K562 (cell line): ENCODE data around the gene ITGAV. TPM values are rescaled to one million over a fixed set of nuclear protein-coding genes. Genes with fewer than 3 reads are reported as not detected.

Source experiments
- ATAC-seq: fragments of 200-7000 bp; cut with Tn5 transposase; 3 replicates; pipeline ENCODE4 v1.9.1; 2020; ENCODE audit warnings: moderate library complexity
- BruUV-seq: library from RNA; stranded (reverse); fragments of 400-500 nt; replicated peaks from 2 replicates; lab custom pipeline; 2021; lab: Mats Ljungman, UMichigan
- CTCF ChIA-PET: fragments of 300-600 bp; formaldehyde crosslinking; extraction: SDS; loops from one replicate; lab custom pipeline; 2021; ENCODE audit warnings: low intra/inter-chr PET ratio; lab: Yijun Ruan, JAX
- POLR2A ChIA-PET: fragments of 300-600, 350-650 bp; sonication (Branson Sonifier 250); formaldehyde crosslinking; extraction: SDS; loops from one replicate; lab custom pipeline; 2021; ENCODE audit warnings: antibody characterized with exemption, inconsistent platforms; lab: Yijun Ruan, JAX
- DNase-seq, 4 experiments: peaks; one replicate each; pipeline versions ENCODE4 v3.0.0 to v3.0.0-alpha.2; 2011 to 2018; ENCODE audit warnings: low spot score in 3 of 4, mixed read lengths in 3 of 4; ENCODE audit errors: extremely low read depth in 1 of 4
- FAIRE-seq: peaks from 2 replicates; lab custom pipeline; 2011; peaks lifted over from hg19 to GRCh38; lab: Jason Lieb, UNC
- H2AFZ ChIP-seq: 2 replicates; pipeline ENCODE4 v1.6.0; 2011; ENCODE audit warnings: low read depth, low read length, control low read depth, inconsistent platforms
- H3K27ac ChIP-seq: fragments of 200-600 bp; 3 replicates; pipeline ENCODE4 v1.8.0; 2011; ENCODE audit warnings: low read depth, mild to moderate bottlenecking, control low read depth, inconsistent platforms, low read length, moderate library complexity, mixed read lengths; ENCODE audit errors: extremely low read depth
- H3K27me3 ChIP-seq, 2 experiments: fragments of 300-600 bp in 1 of 2; 2 replicates in 1 of 2; 3 replicates in 1 of 2; pipeline versions ENCODE4 v1.6.0 to v1.8.0; 2011; ENCODE audit warnings: inconsistent platforms in 2 of 2, low read length in 2 of 2, mild to moderate bottlenecking in 1 of 2, mixed read lengths in 1 of 2, moderate library complexity in 1 of 2; ENCODE audit not compliant: control insufficient read depth in 2 of 2, insufficient read depth in 2 of 2
- H3K36me3 ChIP-seq: fragments of 300-600 bp; 3 replicates; pipeline ENCODE4 v1.8.0; 2011; ENCODE audit warnings: mild to moderate bottlenecking, low read length, inconsistent platforms; ENCODE audit not compliant: control insufficient read depth, insufficient read depth
- H3K4me1 ChIP-seq, 2 experiments: fragments of 200-600 bp in 1 of 2; replicated peaks in 1 of 2; 2 replicates in 1 of 2; 3 replicates in 1 of 2; pipeline versions ENCODE4 v1.5.1 to v1.8.0; 2011; ENCODE audit warnings: inconsistent platforms in 2 of 2, low read length in 2 of 2, mild to moderate bottlenecking in 1 of 2, mixed read lengths in 1 of 2, moderate library complexity in 1 of 2; ENCODE audit not compliant: control insufficient read depth in 2 of 2, insufficient read depth in 2 of 2
- H3K4me2 ChIP-seq: 2 replicates; pipeline ENCODE4 v1.6.1; 2011; ENCODE audit warnings: low read length, control low read depth, inconsistent platforms, mixed read lengths; ENCODE audit not compliant: insufficient read depth
- H3K4me3 ChIP-seq: fragments of 200-600 bp; sonication (generic), shearing (Covaris generic); 2 replicates; pipeline ENCODE4 v1.5.1; 2016; ENCODE audit warnings: control low read depth, inconsistent platforms
- H3K79me2 ChIP-seq: fragments of 200-600 bp; 3 replicates; pipeline ENCODE4 v1.8.0; 2011; ENCODE audit warnings: low read length, inconsistent platforms; ENCODE audit not compliant: control insufficient read depth, insufficient read depth
- H3K9ac ChIP-seq, 2 experiments: 2 replicates each; pipeline versions ENCODE4 v1.6.0 to v1.6.1; 2011; ENCODE audit warnings: low read depth in 2 of 2, low read length in 2 of 2, control low read depth in 1 of 2, inconsistent platforms in 1 of 2, mild to moderate bottlenecking in 1 of 2, mixed read lengths in 1 of 2; ENCODE audit not compliant: insufficient read depth in 1 of 2
- H3K9me1 ChIP-seq: one replicate; pipeline ENCODE4 v1.6.0; 2011; ENCODE audit warnings: inconsistent platforms, mild to moderate bottlenecking, low read length, moderate library complexity; ENCODE audit not compliant: control insufficient read depth, insufficient read depth
- H3K9me3 ChIP-seq: replicated peaks from 2 replicates; pipeline ENCODE4 v1.5.1; 2011; ENCODE audit warnings: low read depth, low read length, inconsistent platforms; ENCODE audit not compliant: control insufficient read depth, insufficient read depth
- H4K20me1 ChIP-seq: replicated peaks from 2 replicates; pipeline ENCODE4 v1.6.1; 2011; ENCODE audit warnings: low read length, inconsistent platforms, mixed read lengths; ENCODE audit not compliant: control insufficient read depth, insufficient read depth
- CREBBP ChIP-seq: IDR thresholded peaks from one replicate; pipeline ENCODE4 v1.6.1; 2012; ENCODE audit warnings: low read depth, mild to moderate bottlenecking, control low read depth, inconsistent platforms, low read length
- EP400 ChIP-seq: fragments of 450-650 bp; IDR thresholded peaks from 2 replicates; pipeline ENCODE4 v1.6.1; 2017; ENCODE audit warnings: antibody characterized with exemption, mild to moderate bottlenecking, moderate library complexity
- HNRNPL ChIP-seq: fragments of 200-400 bp; formaldehyde crosslinking; IDR thresholded peaks from 2 replicates; pipeline ENCODE4 v1.6.1; 2017; ENCODE audit warnings: low read depth, mild to moderate bottlenecking, low read length
- JUN ChIP-seq, 2 experiments: sonication (generic) in 1 of 2; formaldehyde crosslinking in 1 of 2; IDR thresholded peaks; 2 replicates each; pipeline versions ENCODE4 v1.6.1 to v1.8.0; 2012 to 2022; ENCODE audit warnings: borderline replicate concordance in 2 of 2, mild to moderate bottlenecking in 2 of 2, improper control_type of control experiment in 1 of 2, low read depth in 1 of 2, low read length in 1 of 2, missing genetic modification reagents in 1 of 2
- PPARD ChIP-seq: fragments of 250-450 bp; sonication (Bioruptor Pico); IDR thresholded peaks from 2 replicates; pipeline ENCODE4 v1.8.0; 2022; ENCODE audit warnings: inconsistent platforms, mild to moderate bottlenecking, moderate library complexity
- SIX5 ChIP-seq, 2 experiments: IDR thresholded peaks; 2 replicates each; pipeline ENCODE4 v1.6.1; 2011; ENCODE audit warnings: low read length in 2 of 2, borderline replicate concordance in 1 of 2, low read depth in 1 of 2, mild to moderate bottlenecking in 1 of 2, moderate library complexity in 1 of 2; ENCODE audit not compliant: insufficient read depth in 1 of 2
- ZBTB5 ChIP-seq: fragments of 450-650 bp; IDR thresholded peaks from 2 replicates; pipeline ENCODE4 v1.6.1; 2017; ENCODE audit warnings: antibody characterized with exemption
- ZNF124 ChIP-seq: sonication (generic); formaldehyde crosslinking; IDR thresholded peaks from 2 replicates; pipeline ENCODE4 v1.8.1; 2022; ENCODE audit warnings: missing genetic modification reagents
- ZNF23 ChIP-seq: fragments of 250-450 bp; sonication (Bioruptor Pico); IDR thresholded peaks from 2 replicates; pipeline ENCODE4 v1.4.0; 2020; ENCODE audit warnings: mild to moderate bottlenecking
- WGBS: fragments of 100-300 bp; shearing (Covaris generic); methylation state at CpG from one replicate; pipeline ENCODE4 v1.1.6; 2016; ENCODE audit warnings: low coverage, mixed read lengths; ENCODE audit not compliant: insufficient coverage; ENCODE audit errors: missing lambda C conversion rate; 5-methylcytosine and 5-hydroxymethylcytosine counted together
- in situ Hi-C: fragments of 300-500 bp; cut with MboI; formaldehyde crosslinking; loops from 4 replicates; pipeline ENCODE4 v1.15.0; 2018; ENCODE audit warnings: inconsistent platforms, mixed read lengths
- intact Hi-C: fragments of 100-400 bp; cut with micrococcal nuclease; formaldehyde crosslinking; loops from 2 replicates; pipeline ENCODE4 v1.14.2; 2022
- polyA plus RNA-seq, 8 experiments: library from polyadenylated mRNA; depleted of rRNA in 4 of 8; stranded (reverse) in 5 of 8; unstranded in 3 of 8; fragments of >200 nt; fragmentation: Nextera tagmentation in 2 of 8; fragmentation: Illumina TruSeq in 1 of 8; extraction: Ambion mirVana in 2 of 8; extraction: Trizol in 1 of 8; gene quantifications; 2 replicates each; pipeline versions ENCODE4 v1.2.1 to v1.2.3, GENCODE V29; 2011 to 2014; ENCODE audit warnings: inconsistent platforms in 1 of 8, missing spikeins in 1 of 8
- total RNA-seq, 7 experiments: library from RNA; depleted of rRNA in 6 of 7; stranded (reverse); fragments of >200 nt in 6 of 7; fragmentation: Illumina TruSeq in 2 of 7; extraction: Trizol in 2 of 7; gene quantifications; 2 replicates each; pipeline versions ENCODE4 v1.2.1 to v1.2.3, GENCODE V29; 2011 to 2021; ENCODE audit warnings: low replicate concordance in 1 of 7
- TF ChIP-seq, protein P1 (sequence below), 2 experiments: fragments of 250-450 bp in 1 of 2; fragments of 450-650 bp in 1 of 2; sonication (Bioruptor Pico) in 1 of 2; IDR thresholded peaks; 2 replicates each; pipeline versions ENCODE4 v1.6.1 to v1.8.0; 2016 to 2021; ENCODE audit warnings: mild to moderate bottlenecking in 2 of 2, moderate library complexity in 2 of 2, missing compliant biosample characterization in 1 of 2, missing genetic modification characterization in 1 of 2
- TF ChIP-seq, protein P2 (sequence below): fragments of 450-650 bp; IDR thresholded peaks from 2 replicates; pipeline ENCODE4 v1.6.1; 2016; ENCODE audit warnings: low read depth

Gene ITGAV
- total and polyA plus RNA-seq, 9 of the 15 experiments (the other 6 are each of a cell fraction or from before 2014, with no cell fraction given), result 3.7 to 17.7 (median 10.7) TPM

DNA sequence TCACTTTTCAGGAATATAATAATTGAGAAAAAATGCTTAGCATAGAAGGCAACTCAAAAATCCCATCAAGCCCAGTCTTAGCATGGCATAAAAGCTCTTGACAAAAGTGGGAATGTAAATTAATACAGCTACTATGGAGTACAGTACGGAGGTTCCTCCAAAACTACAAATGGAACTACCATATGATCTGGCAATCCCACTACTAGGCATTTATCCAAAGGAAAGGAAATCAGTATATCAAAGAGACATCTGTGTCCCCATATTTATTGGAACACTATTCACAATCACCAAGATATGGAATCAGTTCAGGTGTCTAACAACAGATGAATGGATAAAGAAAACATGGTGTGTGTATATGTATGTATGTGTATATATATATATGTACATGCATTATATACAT lies 28.8 kb downstream of the ITGAV start:
- WGBS, result 63% methylated on average over 1 of the region's 1 CpG
- Histone ChIP-seq H3K9ac (no peak overlapping the region), H3K79me2 (no peaks in the 10 kb centered on the region), H3K9me1 (no peaks in the 10 kb centered on the region), H3K27me3 (no peaks in the 10 kb centered on the region), H4K20me1 (no peaks in the 10 kb centered on the region), H3K4me1 (no peaks in the 10 kb centered on the region), H3K9me3 (no peaks in the 10 kb centered on the region), H3K4me2 (no peak overlapping the region), H3K4me3 (no peak overlapping the region), H3K27ac (no peak overlapping the region), H2AFZ (no peak overlapping the region), H3K36me3 (peaks cover 4% of the 10 kb centered on the region; the same call in 1 of the 3 replicates)
- in situ Hi-C loops (no loop called here), intact Hi-C loops (no loop called here)
- ChIA-PET POLR2A (interaction anchor here (1.6 kb wide), 1 partner anchor 9 kb away, joined by 3 read pairs; no protein-coding TSS in a partner anchor), CTCF (no interaction called here)
- ATAC-seq, result no peak
- DNase-seq, result no peak
- no peak for FAIRE-seq
- no TSS peak for BruUV-seq
- TF ChIP-seq ZNF23 (CRISPR knock-in tag), result no peak
- no peak for TF ChIP-seq PPARD (CRISPR knock-in tag)
- TF ChIP-seq CREBBP, result no peak
- TF ChIP-seq EP400, result no peak
- no peak for TF ChIP-seq ZNF124 (CRISPR knock-in tag)
- no peak for TF ChIP-seq JUN (IDR thresholded peaks at IDR 0.05; ENCODE audit: borderline replicate concordance, low read depth, low read length)
- TF ChIP-seq JUN (CRISPR knock-in tag; IDR thresholded peaks at IDR 0.05; ENCODE audit: borderline replicate concordance), result no peak
- no peak for TF ChIP-seq ZBTB5
- no peak for TF ChIP-seq SIX5 (IDR thresholded peaks at IDR 0.05; ENCODE audit: borderline replicate concordance in 1 of 2, insufficient read depth in 1 of 2, low read depth in 1 of 2, low read length in 2 of 2)
- TF ChIP-seq, protein P1, sequence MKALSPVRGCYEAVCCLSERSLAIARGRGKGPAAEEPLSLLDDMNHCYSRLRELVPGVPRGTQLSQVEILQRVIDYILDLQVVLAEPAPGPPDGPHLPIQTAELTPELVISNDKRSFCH (CRISPR knock-in tag; IDR thresholded peaks at IDR 0.05), result no peak
- TF ChIP-seq, protein P1 (tag; IDR thresholded peaks at IDR 0.05), result no peak
- TF ChIP-seq, protein P2, sequence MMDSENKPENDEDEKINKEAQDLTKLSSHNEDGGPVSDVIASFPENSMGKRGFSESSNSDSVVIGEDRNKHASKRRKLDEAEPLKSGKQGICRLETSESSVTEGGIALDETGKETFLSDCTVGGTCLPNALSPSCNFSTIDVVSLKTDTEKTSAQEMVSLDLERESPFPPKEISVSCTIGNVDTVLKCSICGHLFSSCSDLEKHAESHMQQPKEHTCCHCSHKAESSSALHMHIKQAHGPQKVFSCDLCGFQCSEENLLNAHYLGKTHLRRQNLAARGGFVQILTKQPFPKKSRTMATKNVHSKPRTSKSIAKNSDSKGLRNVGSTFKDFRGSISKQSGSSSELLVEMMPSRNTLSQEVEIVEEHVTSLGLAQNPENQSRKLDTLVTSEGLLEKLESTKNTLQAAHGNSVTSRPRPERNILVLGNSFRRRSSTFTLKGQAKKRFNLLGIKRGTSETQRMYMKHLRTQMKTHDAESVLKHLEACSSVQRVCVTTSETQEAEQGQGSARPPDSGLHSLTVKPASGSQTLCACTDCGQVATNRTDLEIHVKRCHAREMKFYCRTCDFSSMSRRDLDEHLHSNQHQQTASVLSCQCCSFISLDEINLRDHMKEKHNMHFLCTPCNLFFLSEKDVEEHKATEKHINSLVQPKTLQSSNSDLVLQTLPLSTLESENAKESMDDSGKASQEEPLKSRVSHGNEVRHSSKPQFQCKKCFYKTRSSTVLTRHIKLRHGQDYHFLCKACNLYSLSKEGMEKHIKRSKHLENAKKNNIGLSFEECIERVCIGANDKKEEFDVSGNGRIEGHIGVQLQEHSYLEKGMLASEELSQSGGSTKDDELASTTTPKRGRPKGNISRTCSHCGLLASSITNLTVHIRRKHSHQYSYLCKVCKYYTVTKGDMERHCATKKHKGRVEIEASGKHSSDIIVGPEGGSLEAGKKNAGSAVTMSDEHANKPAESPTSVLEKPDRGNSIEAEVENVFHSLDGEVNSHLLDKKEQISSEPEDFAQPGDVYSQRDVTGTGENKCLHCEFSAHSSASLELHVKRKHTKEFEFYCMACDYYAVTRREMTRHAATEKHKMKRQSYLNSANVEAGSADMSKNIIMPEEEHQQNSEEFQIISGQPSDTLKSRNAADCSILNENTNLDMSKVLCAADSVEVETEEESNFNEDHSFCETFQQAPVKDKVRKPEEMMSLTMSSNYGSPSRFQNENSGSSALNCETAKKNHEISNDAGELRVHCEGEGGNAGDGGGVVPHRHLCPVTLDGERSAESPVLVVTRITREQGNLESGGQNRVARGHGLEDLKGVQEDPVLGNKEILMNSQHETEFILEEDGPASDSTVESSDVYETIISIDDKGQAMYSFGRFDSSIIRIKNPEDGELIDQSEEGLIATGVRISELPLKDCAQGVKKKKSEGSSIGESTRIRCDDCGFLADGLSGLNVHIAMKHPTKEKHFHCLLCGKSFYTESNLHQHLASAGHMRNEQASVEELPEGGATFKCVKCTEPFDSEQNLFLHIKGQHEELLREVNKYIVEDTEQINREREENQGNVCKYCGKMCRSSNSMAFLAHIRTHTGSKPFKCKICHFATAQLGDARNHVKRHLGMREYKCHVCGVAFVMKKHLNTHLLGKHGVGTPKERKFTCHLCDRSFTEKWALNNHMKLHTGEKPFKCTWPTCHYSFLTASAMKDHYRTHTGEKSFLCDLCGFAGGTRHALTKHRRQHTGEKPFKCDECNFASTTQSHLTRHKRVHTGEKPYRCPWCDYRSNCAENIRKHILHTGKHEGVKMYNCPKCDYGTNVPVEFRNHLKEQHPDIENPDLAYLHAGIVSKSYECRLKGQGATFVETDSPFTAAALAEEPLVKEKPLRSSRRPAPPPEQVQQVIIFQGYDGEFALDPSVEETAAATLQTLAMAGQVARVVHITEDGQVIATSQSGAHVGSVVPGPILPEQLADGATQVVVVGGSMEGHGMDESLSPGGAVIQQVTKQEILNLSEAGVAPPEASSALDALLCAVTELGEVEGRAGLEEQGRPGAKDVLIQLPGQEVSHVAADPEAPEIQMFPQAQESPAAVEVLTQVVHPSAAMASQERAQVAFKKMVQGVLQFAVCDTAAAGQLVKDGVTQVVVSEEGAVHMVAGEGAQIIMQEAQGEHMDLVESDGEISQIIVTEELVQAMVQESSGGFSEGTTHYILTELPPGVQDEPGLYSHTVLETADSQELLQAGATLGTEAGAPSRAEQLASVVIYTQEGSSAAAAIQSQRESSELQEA, result no peak
- no peak for TF ChIP-seq HNRNPL
